GM20000 (cell line): ENCODE results near the gene QKI.
A peak's percentile ranks its signal among the peaks of the same experiment; 100 is the strongest.

Source experiments
- DNase-seq: peaks from one replicate; pipeline ENCODE4 v3.0.0; 2012; ENCODE audit warnings: low spot score
- CTCF ChIP-seq: IDR thresholded peaks from 2 replicates; pipeline ENCODE4 v1.5.1; 2012; ENCODE audit warnings: mild to moderate bottlenecking, control low read depth; ENCODE audit errors: extremely low read depth, missing control alignments

QKI gene

GRCh38 chr6:163414117-163414945, at the start of gene QKI:
TSS of gene QKI (plus strand) at chr6:163414718. CDS start at chr6:163415194, 476 bp downstream.
- TF ChIP-seq CTCF, result no peak
- peak; percentile 89 for DNase-seq

- no peak for TF ChIP-seq CTCF
- no peak for DNase-seq
Measured at GRCh38 chr6:163366288-163366687, 48.2 kb upstream of the QKI start.

DNA sequence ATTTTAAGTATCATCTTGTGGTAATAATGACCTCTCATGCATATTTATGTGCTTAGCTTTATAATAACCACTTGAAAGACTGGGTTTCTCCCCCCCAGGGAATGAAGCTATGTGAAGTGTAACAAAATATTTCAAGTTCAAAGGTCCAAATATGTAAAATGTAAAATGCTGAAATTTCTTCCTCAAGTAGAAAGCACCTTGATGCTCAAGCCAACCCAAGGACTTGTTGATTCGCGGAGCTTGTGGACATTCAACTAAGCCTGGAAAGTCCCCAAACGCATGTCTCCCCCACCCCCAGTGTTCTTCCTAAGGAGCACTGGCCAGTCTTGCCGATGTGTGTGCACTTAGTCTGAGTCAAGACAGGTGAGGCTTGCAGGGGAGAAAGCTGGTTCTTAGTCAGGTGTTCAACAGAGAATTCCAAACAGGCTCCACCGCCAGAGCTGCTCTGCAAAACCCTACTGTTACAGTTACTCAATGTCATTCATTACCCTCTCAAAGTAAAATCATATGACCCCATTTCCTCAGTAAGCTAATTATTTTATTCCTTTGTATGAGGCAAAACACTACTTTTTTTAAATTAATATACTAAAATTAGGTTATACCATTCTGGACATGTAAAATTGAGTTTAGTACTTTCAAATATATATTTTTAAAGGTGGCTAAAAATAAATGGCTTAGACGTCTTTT, 46.9 kb upstream of the QKI start:
- TF ChIP-seq CTCF, result no peak
- DNase-seq, result no peak

DNA sequence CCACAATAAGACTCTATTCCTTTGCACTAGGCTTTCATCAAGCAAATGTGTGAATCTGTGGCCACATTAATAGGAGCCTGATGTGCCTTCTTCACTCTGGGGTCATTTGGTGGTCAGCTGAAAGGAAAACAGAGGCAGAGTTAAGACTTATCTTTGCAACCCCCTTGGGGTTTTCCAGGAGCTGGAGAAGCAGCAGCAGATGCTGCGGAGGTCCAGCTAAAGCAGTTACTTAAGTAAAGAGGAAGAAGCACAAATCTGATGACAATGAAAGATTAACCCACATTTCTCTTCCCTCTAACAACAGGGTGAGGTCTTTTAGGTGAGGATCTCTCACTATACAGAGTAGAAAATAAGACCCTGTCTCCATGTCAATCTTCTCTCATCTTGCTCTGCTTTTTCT, 45.4 kb upstream of the QKI start:
- TF ChIP-seq CTCF, result no peak
- no peak for DNase-seq

- DNase-seq, result no peak
- TF ChIP-seq CTCF, result no peak
Measured at GRCh38 chr6:163369628-163370365, 44.7 kb upstream of the QKI start.

DNA sequence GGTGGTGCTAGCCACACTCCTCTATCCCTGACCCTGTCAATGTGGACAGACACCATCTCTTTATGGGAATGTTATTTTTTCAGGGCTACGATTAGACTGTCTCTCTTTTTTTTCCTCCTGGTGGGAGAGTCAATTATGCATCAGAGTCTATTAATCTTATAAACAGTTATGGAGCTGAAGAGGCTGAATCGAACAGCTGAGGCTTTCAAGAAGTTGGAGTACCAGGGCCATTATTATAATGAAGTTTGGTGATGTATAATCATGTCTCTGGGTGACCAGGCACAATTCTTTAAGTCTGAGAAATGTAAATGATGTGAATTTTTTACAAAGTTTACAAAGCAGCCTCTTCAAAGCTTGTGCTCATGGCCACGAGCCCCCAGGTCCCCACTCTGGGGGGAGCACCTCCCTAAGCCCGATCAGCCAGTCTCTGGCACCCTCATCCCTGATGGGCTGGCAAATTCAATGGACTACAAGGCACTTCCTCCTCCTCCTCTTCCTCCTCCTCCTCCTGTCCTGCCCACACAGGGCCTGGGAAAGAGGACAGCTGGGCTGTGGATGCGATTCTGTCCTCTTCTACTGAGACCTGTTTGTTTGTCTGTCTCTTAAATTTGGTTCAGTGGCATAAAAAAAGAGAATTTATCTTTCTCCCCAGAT, 43.9 kb upstream of the QKI start:
- DNase-seq, result no peak
- no peak for TF ChIP-seq CTCF
